ENCODE data around the gene C22orf31. TPM values are rescaled to one million over a fixed set of nuclear protein-coding genes. Genes with fewer than 3 reads are reported as not detected.

Gene C22orf31
- total RNA-seq, 1 experiment from 2014 or later = not detected

GRCh38 chr22:29081517-29082236, 20.0 kb upstream of the C22orf31 start:
- no peak for DNase-seq (ENCODE audit: low read depth)

- peak; percentile 89 for DNase-seq (ENCODE audit: low read depth)
Measured at GRCh38 chr22:29080106-29080975, 18.7 kb upstream of the C22orf31 start.

DNA sequence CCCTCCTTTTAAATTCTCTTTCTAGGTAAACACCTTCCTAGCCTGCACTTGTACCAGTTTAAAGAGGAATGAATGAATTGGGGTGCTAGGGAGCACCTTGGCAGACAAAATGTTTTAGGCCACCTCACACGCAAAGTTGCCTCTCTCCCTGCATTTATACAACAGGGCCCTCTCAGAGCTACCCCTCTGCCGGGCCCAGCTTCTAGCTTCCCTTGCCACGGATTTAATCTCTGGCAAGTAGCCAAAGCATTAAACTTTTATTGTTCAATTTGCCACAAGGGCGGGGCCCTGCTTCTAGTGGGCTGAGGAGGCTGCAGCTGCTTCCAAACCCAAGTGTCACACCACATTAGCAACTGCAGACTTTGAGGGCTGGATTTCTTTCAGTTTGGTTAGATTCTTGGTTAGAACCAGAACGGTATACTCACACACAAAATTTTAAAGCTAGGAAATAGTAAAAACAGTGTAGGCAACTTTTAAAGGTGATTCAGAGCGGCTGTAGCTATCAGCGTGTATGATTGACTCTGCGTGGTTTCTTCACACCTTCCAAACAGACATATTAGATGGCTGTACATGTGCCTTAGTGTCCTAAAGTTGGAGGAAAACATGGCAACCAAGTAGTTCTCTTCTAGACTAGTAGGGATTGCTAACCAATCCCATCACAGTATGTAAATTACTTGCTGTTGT, 17.7 kb upstream of the C22orf31 start:
- peak; percentile 71 for DNase-seq (ENCODE audit: low read depth)

DNA sequence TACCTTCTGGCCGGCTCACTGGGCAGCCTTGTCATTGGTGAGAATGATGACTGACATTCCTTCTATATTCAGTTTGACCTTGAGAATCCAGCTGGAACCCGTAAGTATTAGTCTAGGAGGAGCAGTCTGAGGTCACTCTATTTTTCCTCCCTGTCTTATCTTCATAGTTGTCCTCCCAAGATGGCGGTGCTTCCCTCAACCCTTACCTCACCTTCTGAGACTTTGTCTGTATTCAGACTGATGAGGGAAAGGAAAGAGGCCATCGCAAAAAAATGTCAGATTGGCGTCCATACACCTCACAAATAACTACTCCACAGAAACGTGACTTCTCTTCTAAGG, 17.2 kb upstream of the C22orf31 start:
- DNase-seq (ENCODE audit: low read depth) = no peak

GRCh38 chr22:29078036-29078868, 16.6 kb upstream of the C22orf31 start:
- no peak for DNase-seq (ENCODE audit: low read depth)

DNA sequence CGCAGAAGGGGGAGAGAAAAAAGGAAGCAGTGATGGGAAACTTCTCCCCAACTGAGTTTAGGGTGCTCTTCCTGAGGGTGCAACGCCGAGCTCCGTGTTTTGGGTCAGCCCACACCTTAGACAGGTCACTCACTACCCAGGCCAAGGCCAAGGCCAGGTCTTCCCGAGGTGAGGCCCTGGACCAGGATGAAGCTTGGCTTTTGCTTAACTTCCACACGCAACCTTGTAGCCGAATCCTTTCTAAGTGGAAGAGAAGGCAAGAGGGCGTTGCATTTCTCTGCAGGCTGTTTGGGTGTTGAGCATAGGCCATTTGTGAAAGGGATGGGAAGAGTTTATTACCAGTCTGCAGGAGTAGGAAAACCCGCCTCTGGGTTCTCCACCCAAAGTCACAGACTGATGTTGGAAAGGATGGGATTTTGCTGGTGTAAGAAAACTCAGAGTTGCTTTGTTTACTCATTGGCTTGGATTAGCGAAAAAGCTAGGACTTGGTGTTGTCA, 12.7 kb upstream of the C22orf31 start:
- no peak for DNase-seq (ENCODE audit: low read depth)

DNA sequence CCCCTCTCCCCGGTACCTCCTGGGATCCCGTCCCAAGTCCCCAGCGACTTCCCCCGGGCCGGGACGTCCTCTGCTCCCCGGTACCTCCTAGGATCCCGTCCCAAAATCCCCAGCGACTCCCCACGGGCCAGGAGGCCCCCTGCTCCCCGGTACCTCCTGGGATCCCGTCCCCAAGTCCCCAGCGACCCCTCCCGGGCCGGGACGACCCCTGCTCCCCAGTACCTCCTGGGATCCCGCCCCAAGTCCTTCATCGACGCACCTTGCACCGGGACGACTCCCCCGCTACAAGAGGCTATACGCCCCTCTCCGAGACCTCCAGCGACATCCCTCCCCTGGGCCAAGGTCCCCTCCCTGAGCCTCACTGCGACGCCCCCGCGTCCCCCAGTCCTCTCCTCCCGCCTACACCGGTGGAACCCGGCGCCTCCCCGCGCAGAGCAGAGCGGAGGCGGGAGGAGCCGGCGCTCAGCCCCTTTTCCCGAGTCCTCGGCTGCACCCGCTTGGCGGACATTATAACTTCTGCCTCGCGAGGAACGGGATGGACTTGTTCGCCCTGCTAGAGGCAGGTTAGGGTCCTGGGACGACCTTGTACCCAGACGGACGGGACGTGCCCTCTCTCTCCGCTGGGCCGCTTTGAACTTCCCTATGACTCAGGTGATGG, 12.1 kb upstream of the C22orf31 start:
- DNase-seq (ENCODE audit: low read depth) = peak; percentile 18

- DNase-seq (ENCODE audit: low read depth) = no peak
Measured at GRCh38 chr22:29072979-29073617, 11.5 kb upstream of the C22orf31 start, which contains the start of gene KREMEN1. KREMEN1 (plus strand) TSS chr22:29073035; CDS start chr22:29073131, 96 bp downstream.

DNA sequence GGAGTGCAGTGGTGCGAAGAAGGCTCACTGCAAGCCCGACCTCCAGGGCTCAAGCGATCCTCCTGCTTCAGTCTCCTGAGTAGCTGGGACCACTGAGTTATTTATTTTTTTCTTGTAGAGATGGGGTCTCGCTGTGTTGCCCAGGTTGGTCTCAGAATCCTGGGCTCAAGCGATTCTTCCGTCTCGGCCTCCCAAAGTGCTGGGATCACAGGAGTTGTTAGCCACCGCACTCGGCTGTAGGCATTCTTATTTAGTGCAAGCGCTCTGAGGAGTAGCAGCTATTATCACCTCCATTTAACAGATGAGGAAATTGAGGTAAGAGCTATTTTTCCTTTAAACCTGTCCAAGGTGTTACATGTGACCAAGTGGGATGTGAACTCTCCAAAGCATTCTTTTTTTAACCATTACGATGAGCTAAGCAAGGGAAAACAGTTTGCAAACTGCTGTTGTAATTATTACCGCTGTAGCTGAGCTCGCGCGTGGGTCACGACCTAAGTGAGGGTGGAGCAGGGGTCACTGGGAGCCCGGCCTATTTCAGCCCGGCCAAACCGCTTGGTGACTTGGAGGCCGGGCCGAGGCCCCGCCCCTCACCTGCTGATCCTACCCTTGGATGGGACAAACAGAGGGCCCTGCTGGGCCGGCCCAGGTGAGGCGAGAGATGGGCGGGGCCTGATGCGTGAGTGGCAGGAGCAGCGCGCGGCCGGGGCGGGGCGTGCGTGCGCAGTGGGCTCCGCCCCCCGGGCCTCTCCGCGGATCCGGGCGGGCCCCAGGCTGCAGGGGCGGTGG, 10.8 kb upstream of the C22orf31 start:
- DNase-seq (ENCODE audit: low read depth) = peak; percentile 62

DNA sequence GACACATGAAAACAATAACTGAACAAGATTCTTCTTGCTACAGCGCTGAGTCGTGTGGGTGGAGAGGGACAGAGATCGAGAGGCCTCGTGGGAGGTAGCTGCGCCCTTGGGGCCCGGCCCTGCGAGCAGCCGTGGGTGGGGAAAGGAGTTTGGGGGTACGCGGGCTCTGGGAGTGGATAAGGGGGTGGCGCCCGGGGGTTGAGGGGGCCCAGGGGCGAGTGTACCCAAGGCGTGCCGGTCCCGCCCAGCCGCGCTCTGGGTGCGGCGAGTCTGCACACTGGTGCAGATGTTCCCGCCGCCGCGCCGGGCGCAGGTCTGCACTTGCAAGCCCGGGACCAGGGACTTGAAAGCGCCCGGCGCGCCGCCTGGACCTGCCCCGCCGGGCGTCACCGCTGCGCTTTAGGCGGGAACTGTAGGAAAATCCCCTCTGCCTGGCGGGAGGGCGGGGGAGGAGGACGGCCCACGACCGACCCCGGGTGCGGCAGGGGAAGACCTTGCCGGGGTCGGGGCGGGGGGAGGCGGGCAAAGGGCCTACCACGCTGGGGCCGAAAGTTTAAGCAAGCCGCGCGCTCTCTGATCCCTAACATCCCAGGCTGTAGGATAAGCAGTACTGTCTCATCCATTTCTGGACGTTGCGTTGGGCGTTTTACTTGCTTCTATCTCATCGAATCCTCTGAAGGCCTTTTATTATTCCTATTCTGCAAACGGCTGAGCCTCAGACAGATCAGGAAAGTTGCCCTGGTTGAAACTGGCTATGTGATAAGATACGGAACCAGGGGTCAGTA, 9.8 kb upstream of the C22orf31 start:
- DNase-seq (ENCODE audit: low read depth) = no peak

GRCh38 chr22:29070490-29070889, 8.9 kb upstream of the C22orf31 start:
- no peak for DNase-seq (ENCODE audit: low read depth)

GRCh38 chr22:29069463-29069862, 7.8 kb upstream of the C22orf31 start:
- DNase-seq (ENCODE audit: low read depth) = no peak

- no peak for DNase-seq (ENCODE audit: low read depth)
Measured at GRCh38 chr22:29065468-29066190, 4.0 kb upstream of the C22orf31 start.

GRCh38 chr22:29062286-29062821, 723 bp upstream of the C22orf31 start:
- DNase-seq (ENCODE audit: low read depth) = peak; percentile 72

GRCh38 chr22:29060931-29061330, 700 bp downstream of the C22orf31 start:
- no peak for DNase-seq (ENCODE audit: low read depth)

DNA sequence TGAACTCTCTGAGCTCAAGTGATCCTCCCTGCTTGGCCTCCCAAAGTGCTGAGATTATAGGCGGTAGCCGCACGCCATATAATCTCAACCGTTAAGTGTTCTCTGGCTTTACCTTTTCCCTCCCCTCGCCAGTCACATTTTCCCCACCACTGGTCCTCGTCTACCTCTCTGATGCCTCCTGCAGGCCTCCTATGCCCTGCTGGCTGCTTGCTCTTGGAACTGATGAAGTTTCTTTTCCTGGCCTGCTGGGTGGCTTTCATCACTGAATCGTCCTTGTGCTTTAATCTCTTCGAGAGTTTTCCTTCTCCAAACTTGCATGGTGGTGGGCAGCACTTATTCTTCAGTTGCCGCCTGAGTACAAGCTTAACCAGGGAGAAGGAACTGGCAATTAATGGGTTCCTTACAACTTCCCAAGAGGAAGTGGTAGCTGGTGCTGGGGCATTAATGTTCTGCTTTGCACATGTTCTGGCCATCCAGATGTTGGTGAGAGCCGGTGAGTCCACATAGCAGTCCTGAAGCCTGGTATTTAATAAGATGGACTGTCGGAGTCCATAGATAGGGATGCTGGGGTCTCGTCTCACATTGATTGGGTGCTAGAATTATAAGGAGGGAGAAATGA, 1.3 kb downstream of the C22orf31 start:
- DNase-seq (ENCODE audit: low read depth) = no peak

DNA sequence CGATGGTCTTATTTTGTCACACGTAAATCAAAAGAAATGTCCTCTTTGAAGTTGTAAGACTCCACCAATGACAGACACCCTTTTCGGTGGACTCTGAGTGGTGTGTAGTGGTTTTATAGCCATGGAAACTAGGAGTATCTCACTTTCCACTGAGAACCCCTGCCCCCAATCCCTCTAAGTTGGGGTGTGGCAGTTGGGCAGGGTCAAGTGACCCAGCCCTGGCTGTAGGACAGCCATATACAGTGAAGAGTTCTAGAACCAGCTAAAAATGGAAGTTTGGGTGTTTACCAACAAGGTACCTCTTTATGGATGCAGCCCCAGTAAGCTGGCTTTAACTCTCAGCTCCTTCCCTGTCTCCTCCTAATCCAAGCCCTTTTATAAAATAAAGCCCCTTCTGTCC, 5.2 kb downstream of the C22orf31 start:
- DNase-seq (ENCODE audit: low read depth) = no peak

Measured in RPMI7951 (cell line).